Smooth muscle cell (in vitro differentiated cells): ENCODE results near the gene HIGD2A. TPM values are rescaled to one million over a fixed set of nuclear protein-coding genes. Genes with fewer than 3 reads are reported as not detected.

Experiments
- DNase-seq: peaks from one replicate; lab custom pipeline; 2025; ENCODE audit not compliant: unreplicated experiment; lab: John Stamatoyannopoulos, UW
- H2AFZ ChIP-seq: fragments of 200-600 bp; sonication (generic); 2 replicates; pipeline ENCODE4 v1.6.0; 2016; ENCODE audit warnings: antibody characterized with exemption, low read depth, mild to moderate bottlenecking
- H3F3A ChIP-seq: fragments of 200-600 bp; sonication (generic); 2 replicates; pipeline ENCODE4 v1.6.0; 2017; ENCODE audit warnings: antibody characterized with exemption, low read depth
- H3K27ac ChIP-seq: fragments of 200-600 bp; sonication (generic); 2 replicates; pipeline ENCODE4 v1.5.1; 2016; ENCODE audit warnings: low read depth, mild to moderate bottlenecking
- H3K27me3 ChIP-seq: fragments of 200-600 bp; sonication (generic); 2 replicates; pipeline ENCODE4 v1.6.1; 2016; ENCODE audit warnings: low read depth, mild to moderate bottlenecking
- H3K36me3 ChIP-seq: fragments of 200-600 bp; sonication (generic); 2 replicates; pipeline ENCODE4 v1.5.1; 2016; ENCODE audit warnings: low read depth
- H3K4me1 ChIP-seq: fragments of 200-600 bp; sonication (generic); 2 replicates; pipeline ENCODE4 v1.5.1; 2016; ENCODE audit warnings: low read depth
- H3K4me2 ChIP-seq: fragments of 200-600 bp; sonication (generic); 2 replicates; pipeline ENCODE4 v1.6.0; 2016; ENCODE audit warnings: mild to moderate bottlenecking
- H3K4me3 ChIP-seq: fragments of 200-600 bp; sonication (generic); 2 replicates; pipeline ENCODE4 v1.5.1; 2016; ENCODE audit warnings: mild to moderate bottlenecking
- H3K79me2 ChIP-seq: fragments of 200-600 bp; sonication (generic); 2 replicates; pipeline ENCODE4 v1.6.0; 2016; ENCODE audit warnings: low read depth, mild to moderate bottlenecking
- H3K9ac ChIP-seq: fragments of 200-600 bp; sonication (generic); 2 replicates; pipeline ENCODE4 v1.6.0; 2016; ENCODE audit warnings: low read depth
- H3K9me3 ChIP-seq: fragments of 200-600 bp; sonication (generic); replicated peaks from 2 replicates; pipeline ENCODE4 v1.5.1; 2016; ENCODE audit warnings: low read depth
- H4K20me1 ChIP-seq: fragments of 200-600 bp; sonication (generic); 2 replicates; pipeline ENCODE4 v1.6.0; 2016; ENCODE audit warnings: low read depth
- WGBS: methylation state at CpG from one replicate; pipeline ENCODE4 v1.1.7; 2016; ENCODE audit warnings: low lambda C conversion rate; 5-methylcytosine and 5-hydroxymethylcytosine counted together
- polyA plus RNA-seq: library from polyadenylated mRNA; unstranded; fragments of >200 nt; fragmentation: Nextera tagmentation; extraction: Ambion mirVana; gene quantifications from 2 replicates; pipeline ENCODE4 v1.2.1, GENCODE V29; 2016
- total RNA-seq: library from RNA; depleted of rRNA; stranded (reverse); fragments of >200 nt; gene quantifications from 2 replicates; pipeline ENCODE4 v1.2.3, GENCODE V29; 2014
- TF ChIP-seq, protein P1 (sequence below): fragments of 200-600 bp; sonication (generic); IDR thresholded peaks from 2 replicates; pipeline ENCODE4 v1.5.1; 2017; ENCODE audit warnings: borderline replicate concordance, mild to moderate bottlenecking, antibody characterized with exemption; ENCODE audit not compliant: insufficient read depth, poor library complexity, severe bottlenecking

The HIGD2A gene
- total and polyA plus RNA-seq, 2 experiments from 2014 or later = 94.5 to 140 TPM

GRCh38 chr5:176379881-176380280, 8.7 kb upstream of the HIGD2A start:
- no peaks in the 10 kb centered on the region for H3F3A ChIP-seq
- DNase-seq = no peak
- TF ChIP-seq, protein P1, sequence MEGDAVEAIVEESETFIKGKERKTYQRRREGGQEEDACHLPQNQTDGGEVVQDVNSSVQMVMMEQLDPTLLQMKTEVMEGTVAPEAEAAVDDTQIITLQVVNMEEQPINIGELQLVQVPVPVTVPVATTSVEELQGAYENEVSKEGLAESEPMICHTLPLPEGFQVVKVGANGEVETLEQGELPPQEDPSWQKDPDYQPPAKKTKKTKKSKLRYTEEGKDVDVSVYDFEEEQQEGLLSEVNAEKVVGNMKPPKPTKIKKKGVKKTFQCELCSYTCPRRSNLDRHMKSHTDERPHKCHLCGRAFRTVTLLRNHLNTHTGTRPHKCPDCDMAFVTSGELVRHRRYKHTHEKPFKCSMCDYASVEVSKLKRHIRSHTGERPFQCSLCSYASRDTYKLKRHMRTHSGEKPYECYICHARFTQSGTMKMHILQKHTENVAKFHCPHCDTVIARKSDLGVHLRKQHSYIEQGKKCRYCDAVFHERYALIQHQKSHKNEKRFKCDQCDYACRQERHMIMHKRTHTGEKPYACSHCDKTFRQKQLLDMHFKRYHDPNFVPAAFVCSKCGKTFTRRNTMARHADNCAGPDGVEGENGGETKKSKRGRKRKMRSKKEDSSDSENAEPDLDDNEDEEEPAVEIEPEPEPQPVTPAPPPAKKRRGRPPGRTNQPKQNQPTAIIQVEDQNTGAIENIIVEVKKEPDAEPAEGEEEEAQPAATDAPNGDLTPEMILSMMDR = no peak
- no peak overlapping the region for H3K4me2 ChIP-seq
- 91% methylated on average over 3 of the region's 3 CpGs for WGBS
- no peak overlapping the region for H3K4me3 ChIP-seq
- H3K4me1 ChIP-seq = no peaks in the 10 kb centered on the region
- peaks cover 4% of the 10 kb centered on the region for H3K36me3 ChIP-seq
- no peaks in the 10 kb centered on the region for H4K20me1 ChIP-seq
- no peak overlapping the region for H3K9ac ChIP-seq
- no peaks in the 10 kb centered on the region for H3K79me2 ChIP-seq
- H2AFZ ChIP-seq = no peak overlapping the region
- H3K27me3 ChIP-seq = no peaks in the 10 kb centered on the region
- H3K27ac ChIP-seq = no peak overlapping the region
- no peaks in the 10 kb centered on the region for H3K9me3 ChIP-seq

GRCh38 chr5:176381423-176381822, 7.1 kb upstream of the HIGD2A start:
- no peak for DNase-seq
- 97% methylated on average over 3 of the region's 3 CpGs for WGBS

DNA sequence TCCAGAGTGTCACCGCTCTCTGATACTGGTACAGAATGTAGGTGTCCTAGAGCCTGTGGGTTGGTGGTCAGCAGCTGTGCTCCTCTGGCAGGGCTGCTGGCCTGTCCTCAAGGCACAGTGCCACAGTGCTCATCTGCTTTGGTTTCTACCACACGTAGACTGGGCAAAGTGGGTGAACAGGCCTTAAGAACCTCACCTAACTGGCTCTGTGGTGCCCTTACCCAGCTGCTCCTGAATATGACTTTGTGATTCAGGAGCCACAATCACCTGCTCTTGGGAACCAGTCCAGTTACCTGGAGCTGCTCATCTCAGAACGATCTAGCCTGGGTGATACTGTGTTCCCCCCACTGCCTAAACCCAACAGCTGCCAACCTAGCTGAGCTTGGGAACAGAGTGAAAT, 6.6 kb upstream of the HIGD2A start:
- H3K36me3 ChIP-seq = peaks cover 7% of the 10 kb centered on the region
- TF ChIP-seq, protein P1 = no peak
- H3K4me2 ChIP-seq = no peak overlapping the region
- peaks cover 1% of the 10 kb centered on the region for H3K4me1 ChIP-seq
- no peaks in the 10 kb centered on the region for H3K27me3 ChIP-seq
- H3K27ac ChIP-seq = no peak overlapping the region
- H3K9me3 ChIP-seq = no peaks in the 10 kb centered on the region
- H3F3A ChIP-seq = no peaks in the 10 kb centered on the region
- H4K20me1 ChIP-seq = no peaks in the 10 kb centered on the region
- H3K79me2 ChIP-seq = peaks cover 17% of the 10 kb centered on the region
- no peak overlapping the region for H2AFZ ChIP-seq
- DNase-seq = no peak
- no peak overlapping the region for H3K4me3 ChIP-seq
- 97% methylated on average over 3 of the region's 3 CpGs for WGBS
- no peak overlapping the region for H3K9ac ChIP-seq

More at GRCh38 chr5:176381423-176381822, 7.1 kb upstream of the HIGD2A start:
- Histone ChIP-seq H4K20me1 (no peaks in the 10 kb centered on the region), H3K9ac (no peak overlapping the region), H3K27ac (no peak overlapping the region), H2AFZ (no peak overlapping the region), H3K4me3 (no peak overlapping the region), H3K4me1 (no peaks in the 10 kb centered on the region), H3K4me2 (no peak overlapping the region), H3K79me2 (peaks cover 13% of the 10 kb centered on the region), H3K27me3 (no peaks in the 10 kb centered on the region), H3F3A (no peaks in the 10 kb centered on the region), H3K36me3 (peaks cover 7% of the 10 kb centered on the region), H3K9me3 (no peaks in the 10 kb centered on the region)
- TF ChIP-seq, protein P1 = no peak

- no peaks in the 10 kb centered on the region for H4K20me1 ChIP-seq
- peaks cover 9% of the 10 kb centered on the region for H3K4me1 ChIP-seq
- no peaks in the 10 kb centered on the region for H3F3A ChIP-seq
- no peak overlapping the region for H3K4me2 ChIP-seq
- H3K36me3 ChIP-seq = peaks cover 7% of the 10 kb centered on the region
- no peak overlapping the region for H2AFZ ChIP-seq
- no peak overlapping the region for H3K9ac ChIP-seq
- H3K79me2 ChIP-seq = peaks cover 25% of the 10 kb centered on the region
- 57% methylated on average over 3 of the region's 3 CpGs for WGBS
- DNase-seq = no peak
- no peak overlapping the region for H3K27ac ChIP-seq
- no peaks in the 10 kb centered on the region for H3K27me3 ChIP-seq
- TF ChIP-seq, protein P1 = no peak
- no peak overlapping the region for H3K4me3 ChIP-seq
- no peaks in the 10 kb centered on the region for H3K9me3 ChIP-seq
These were observed 5.8 kb upstream of the HIGD2A start for GRCh38 chr5:176382721-176383120.
